Measurements from ENCODE around the gene TRAF2. TPM values are rescaled to one million over a fixed set of nuclear protein-coding genes. Genes with fewer than 3 reads are reported as not detected.

TRAF2 gene
- total RNA-seq, 2 donors from 2014 or later = 45.9 to 55.1 TPM

DNA sequence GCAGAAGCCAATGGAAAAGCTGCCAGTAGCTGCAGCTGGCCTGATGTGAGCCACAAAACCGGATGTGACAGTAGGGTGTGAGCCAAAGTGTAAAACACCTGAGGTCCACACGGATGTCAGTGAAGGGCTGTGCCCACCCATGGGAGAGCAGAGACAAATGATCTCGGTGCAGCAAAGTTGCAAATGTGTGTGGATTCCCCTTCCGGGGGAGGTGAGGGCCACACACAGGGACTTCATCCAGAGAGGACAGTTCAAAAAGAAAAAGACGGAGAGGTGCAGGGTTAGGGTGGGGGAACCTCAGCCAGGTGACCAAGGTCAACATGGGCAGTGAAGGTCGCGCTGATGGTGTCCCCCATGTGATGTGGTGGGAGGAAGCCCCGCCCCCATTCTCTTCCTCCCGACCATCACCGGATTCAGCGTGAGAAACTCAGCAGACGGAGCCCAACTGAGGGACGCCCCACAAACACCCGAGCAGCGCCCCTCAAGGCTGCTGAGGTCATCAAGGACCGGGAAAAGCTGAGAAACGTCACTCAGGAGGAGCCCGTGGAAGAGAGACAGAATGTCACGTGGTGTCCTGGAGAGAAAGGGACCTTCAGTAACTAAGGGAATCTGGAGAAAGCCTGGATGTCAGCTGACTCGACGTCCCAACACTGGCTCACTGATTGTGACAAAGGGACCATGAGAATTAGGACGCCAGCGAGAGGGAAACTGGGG is 79.6 kb downstream of the TRAF2 start:
- Histone ChIP-seq H3K9ac (ENCODE audit: extremely low read depth, low read length, poor library complexity, severe bottlenecking) (no peak overlapping the region), H3K9me3 (ENCODE audit: control insufficient read depth, low read length) (no peaks in the 10 kb centered on the region), H3K36me3 (ENCODE audit: control insufficient read depth, insufficient read depth, low read length) (no peaks in the 10 kb centered on the region), H3K4me1 (ENCODE audit: control insufficient read depth, insufficient read depth, low read length) (no peaks in the 10 kb centered on the region), H3K27me3 (ENCODE audit: control insufficient read depth, insufficient read depth, low read length, poor library complexity, severe bottlenecking) (no peaks in the 10 kb centered on the region), H3K27ac (ENCODE audit: low read depth, low read length) (no peak overlapping the region), H3K4me3 (ENCODE audit: low read length) (no peak overlapping the region)
- TF ChIP-seq, protein P1, sequence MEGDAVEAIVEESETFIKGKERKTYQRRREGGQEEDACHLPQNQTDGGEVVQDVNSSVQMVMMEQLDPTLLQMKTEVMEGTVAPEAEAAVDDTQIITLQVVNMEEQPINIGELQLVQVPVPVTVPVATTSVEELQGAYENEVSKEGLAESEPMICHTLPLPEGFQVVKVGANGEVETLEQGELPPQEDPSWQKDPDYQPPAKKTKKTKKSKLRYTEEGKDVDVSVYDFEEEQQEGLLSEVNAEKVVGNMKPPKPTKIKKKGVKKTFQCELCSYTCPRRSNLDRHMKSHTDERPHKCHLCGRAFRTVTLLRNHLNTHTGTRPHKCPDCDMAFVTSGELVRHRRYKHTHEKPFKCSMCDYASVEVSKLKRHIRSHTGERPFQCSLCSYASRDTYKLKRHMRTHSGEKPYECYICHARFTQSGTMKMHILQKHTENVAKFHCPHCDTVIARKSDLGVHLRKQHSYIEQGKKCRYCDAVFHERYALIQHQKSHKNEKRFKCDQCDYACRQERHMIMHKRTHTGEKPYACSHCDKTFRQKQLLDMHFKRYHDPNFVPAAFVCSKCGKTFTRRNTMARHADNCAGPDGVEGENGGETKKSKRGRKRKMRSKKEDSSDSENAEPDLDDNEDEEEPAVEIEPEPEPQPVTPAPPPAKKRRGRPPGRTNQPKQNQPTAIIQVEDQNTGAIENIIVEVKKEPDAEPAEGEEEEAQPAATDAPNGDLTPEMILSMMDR (conservative IDR thresholded peaks at IDR 0.05) = no peak
- Mint-ChIP-seq H3K27ac (no peak overlapping the region), H3K9me3 (no peaks in the 10 kb centered on the region), H3K36me3 (ENCODE audit: low read depth) (no peaks in the 10 kb centered on the region), H3K27me3 (ENCODE audit: insufficient read depth) (peaks cover 1% of the 10 kb centered on the region), H3K4me1 (peaks cover 8% of the 10 kb centered on the region), H3K4me3 (no peak overlapping the region)
- WGBS, 2 experiments (ENCODE audit: insufficient coverage in 1 of 2, insufficient read length in 1 of 2) = 72 to 75% methylated on average over 17 to 23 of the region's 23 CpGs
- no peak for DNase-seq

DNA sequence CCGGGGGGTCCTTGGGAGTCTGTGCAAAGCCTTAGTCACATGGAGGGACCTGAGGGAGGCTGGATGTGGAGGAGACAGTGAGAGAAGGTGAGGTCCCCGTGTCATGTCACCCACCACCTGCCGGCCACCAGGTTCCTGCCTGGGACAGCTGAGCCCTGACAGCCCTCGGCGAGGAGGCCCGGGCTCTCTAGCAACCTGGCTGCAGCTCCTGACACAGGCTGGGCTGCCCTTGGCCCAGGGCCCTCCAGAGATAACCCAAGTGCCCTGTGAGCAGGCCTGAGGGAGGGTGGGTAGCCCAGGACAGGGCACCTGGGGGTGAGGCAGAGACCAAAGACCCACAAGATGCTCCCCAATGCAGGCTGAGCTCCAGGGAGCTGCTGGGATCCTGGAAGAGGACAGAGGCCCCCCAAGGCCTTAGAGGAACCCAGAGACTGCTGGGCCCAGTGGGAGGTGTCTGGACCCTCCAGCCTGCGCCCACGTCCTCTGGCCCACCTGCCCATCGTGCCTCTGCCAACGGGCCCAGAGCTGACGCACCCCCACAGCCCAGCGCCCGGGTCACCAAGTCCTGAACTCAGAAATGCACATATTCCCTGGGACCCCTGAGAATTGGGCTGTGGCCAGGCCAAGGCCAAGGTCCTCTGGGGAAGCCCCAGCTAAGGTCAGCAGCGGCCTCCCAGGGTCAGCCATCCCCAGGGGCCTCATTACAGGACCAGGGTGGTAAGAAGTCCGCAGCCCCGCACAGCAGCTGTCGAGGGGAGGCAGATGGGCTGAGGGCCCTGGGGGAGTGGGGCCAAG is 82.2 kb downstream of the TRAF2 start:
- TF ChIP-seq, protein P1 (conservative IDR thresholded peaks at IDR 0.05) = no peak
- no peak for DNase-seq
- no peak overlapping the region for H3K4me3 Mint-ChIP-seq
- H3K27me3 ChIP-seq (ENCODE audit: control insufficient read depth, insufficient read depth, low read length, poor library complexity, severe bottlenecking) = no peaks in the 10 kb centered on the region
- H3K4me3 ChIP-seq (ENCODE audit: low read length) = no peak overlapping the region
- no peaks in the 10 kb centered on the region for H3K36me3 Mint-ChIP-seq (ENCODE audit: low read depth)
- H3K9me3 Mint-ChIP-seq = no peaks in the 10 kb centered on the region
- peaks cover 8% of the 10 kb centered on the region for H3K4me1 Mint-ChIP-seq
- H3K36me3 ChIP-seq (ENCODE audit: control insufficient read depth, insufficient read depth, low read length) = no peaks in the 10 kb centered on the region
- whole genome bisulfite sequencing, 2 experiments (ENCODE audit: insufficient coverage in 1 of 2, insufficient read length in 1 of 2) = 87 to 95% methylated on average over 7 to 17 of the region's 17 CpGs
- H3K9me3 ChIP-seq (ENCODE audit: control insufficient read depth, low read length) = no peaks in the 10 kb centered on the region
- no peak overlapping the region for H3K27ac Mint-ChIP-seq
- no peaks in the 10 kb centered on the region for H3K27me3 Mint-ChIP-seq (ENCODE audit: insufficient read depth)
- no peaks in the 10 kb centered on the region for H3K4me1 ChIP-seq (ENCODE audit: control insufficient read depth, insufficient read depth, low read length)
- H3K27ac ChIP-seq (ENCODE audit: low read depth, low read length) = no peak overlapping the region
- no peak overlapping the region for H3K9ac ChIP-seq (ENCODE audit: extremely low read depth, low read length, poor library complexity, severe bottlenecking)

DNA sequence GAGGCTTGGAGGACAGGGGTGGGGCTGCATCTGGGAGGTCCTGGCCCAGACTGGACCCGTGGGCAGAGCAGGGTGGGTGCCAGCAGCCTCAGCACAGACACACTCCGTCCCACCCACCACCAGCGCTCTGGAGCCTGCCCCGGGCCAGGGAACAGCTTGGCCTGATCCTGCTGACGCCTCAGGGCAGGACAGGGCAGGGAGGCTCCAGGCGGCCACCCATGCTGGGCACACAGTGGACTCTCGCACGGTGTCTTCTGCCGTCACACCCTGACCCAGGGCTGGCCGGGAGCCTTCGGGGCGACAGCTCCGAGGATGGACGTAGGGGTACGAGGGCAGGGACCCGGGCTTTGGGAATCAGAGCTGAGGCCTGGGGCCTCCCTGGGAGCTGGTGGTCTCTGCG is 82.8 kb downstream of the TRAF2 start:
- WGBS, 2 experiments (ENCODE audit: insufficient coverage in 1 of 2, insufficient read length in 1 of 2) = 85% methylated on average over 13 to 17 of the region's 17 CpGs
- no peaks in the 10 kb centered on the region for H3K9me3 ChIP-seq (ENCODE audit: control insufficient read depth, low read length)
- no peak overlapping the region for H3K27ac Mint-ChIP-seq
- DNase-seq = no peak
- H3K4me1 ChIP-seq (ENCODE audit: control insufficient read depth, insufficient read depth, low read length) = no peaks in the 10 kb centered on the region
- no peak overlapping the region for H3K27ac ChIP-seq (ENCODE audit: low read depth, low read length)
- no peaks in the 10 kb centered on the region for H3K27me3 Mint-ChIP-seq (ENCODE audit: insufficient read depth)
- no peaks in the 10 kb centered on the region for H3K9me3 Mint-ChIP-seq
- H3K27me3 ChIP-seq (ENCODE audit: control insufficient read depth, insufficient read depth, low read length, poor library complexity, severe bottlenecking) = no peaks in the 10 kb centered on the region
- H3K36me3 ChIP-seq (ENCODE audit: control insufficient read depth, insufficient read depth, low read length) = no peaks in the 10 kb centered on the region
- no peaks in the 10 kb centered on the region for H3K36me3 Mint-ChIP-seq (ENCODE audit: low read depth)
- H3K9ac ChIP-seq (ENCODE audit: extremely low read depth, low read length, poor library complexity, severe bottlenecking) = no peak overlapping the region
- no peak overlapping the region for H3K4me3 ChIP-seq (ENCODE audit: low read length)
- no peak overlapping the region for H3K4me3 Mint-ChIP-seq
- H3K4me1 Mint-ChIP-seq = peaks cover 8% of the 10 kb centered on the region
- TF ChIP-seq, protein P1 (conservative IDR thresholded peaks at IDR 0.05) = no peak

Data from endodermal cell (in vitro differentiated cells).